Choroid plexus epithelial cell (primary cell): ENCODE measurements around the gene FAM24B.

Source experiments
- DNase-seq: peaks from one replicate; pipeline ENCODE4 v3.0.0-alpha.2; 2010; ENCODE audit warnings: low read depth
- H3K4me3 ChIP-seq: 2 replicates; pipeline ENCODE4 v1.5.1; 2011; ENCODE audit warnings: low read depth, mild to moderate bottlenecking, control low read depth, low read length, moderate library complexity
- TF ChIP-seq, protein P1 (sequence below): conservative IDR thresholded peaks from 2 replicates; pipeline ENCODE4 v1.5.1; 2011; ENCODE audit warnings: low read depth, mild to moderate bottlenecking, control low read depth, inconsistent platforms, low read length, moderate library complexity

The FAM24B gene

DNA sequence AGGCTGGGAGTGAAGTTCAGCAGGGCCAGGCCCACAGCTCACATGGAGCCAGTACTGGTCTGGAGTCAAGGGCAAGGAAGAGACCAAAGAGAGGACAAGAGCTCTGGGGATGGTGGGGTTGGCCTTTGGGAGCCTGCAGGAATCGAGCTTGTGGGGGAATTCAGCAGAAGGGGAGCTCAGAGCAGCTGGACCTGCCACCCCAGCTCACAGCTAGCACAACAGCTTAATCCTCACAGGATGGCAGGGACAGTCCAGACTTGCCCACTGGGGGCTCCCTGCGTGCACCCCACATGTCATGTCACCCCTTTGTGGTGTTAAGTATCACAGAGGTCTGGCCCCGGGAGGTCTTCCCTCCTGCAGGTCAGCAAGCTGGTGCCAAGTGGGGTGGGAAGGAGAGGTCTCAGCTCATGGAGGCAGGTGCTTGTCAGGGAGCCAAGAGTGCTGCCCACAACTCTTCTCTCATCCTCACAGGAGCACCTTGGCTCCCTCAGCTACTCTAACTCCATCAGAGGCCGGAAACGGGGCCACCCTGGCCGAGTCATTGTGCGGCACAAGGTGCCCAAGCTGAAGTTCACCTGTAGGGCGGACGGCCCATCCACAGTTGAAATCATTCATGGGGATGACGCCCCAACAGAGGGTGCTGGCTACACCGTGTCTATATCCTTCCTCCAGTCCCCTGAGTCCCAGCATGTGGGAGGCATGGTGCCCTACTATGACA is 56.2 kb downstream of the FAM24B start:
- TF ChIP-seq, protein P1, sequence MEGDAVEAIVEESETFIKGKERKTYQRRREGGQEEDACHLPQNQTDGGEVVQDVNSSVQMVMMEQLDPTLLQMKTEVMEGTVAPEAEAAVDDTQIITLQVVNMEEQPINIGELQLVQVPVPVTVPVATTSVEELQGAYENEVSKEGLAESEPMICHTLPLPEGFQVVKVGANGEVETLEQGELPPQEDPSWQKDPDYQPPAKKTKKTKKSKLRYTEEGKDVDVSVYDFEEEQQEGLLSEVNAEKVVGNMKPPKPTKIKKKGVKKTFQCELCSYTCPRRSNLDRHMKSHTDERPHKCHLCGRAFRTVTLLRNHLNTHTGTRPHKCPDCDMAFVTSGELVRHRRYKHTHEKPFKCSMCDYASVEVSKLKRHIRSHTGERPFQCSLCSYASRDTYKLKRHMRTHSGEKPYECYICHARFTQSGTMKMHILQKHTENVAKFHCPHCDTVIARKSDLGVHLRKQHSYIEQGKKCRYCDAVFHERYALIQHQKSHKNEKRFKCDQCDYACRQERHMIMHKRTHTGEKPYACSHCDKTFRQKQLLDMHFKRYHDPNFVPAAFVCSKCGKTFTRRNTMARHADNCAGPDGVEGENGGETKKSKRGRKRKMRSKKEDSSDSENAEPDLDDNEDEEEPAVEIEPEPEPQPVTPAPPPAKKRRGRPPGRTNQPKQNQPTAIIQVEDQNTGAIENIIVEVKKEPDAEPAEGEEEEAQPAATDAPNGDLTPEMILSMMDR: no peak
- H3K4me3 ChIP-seq: no peak overlapping the region
- no peak for DNase-seq

DNA sequence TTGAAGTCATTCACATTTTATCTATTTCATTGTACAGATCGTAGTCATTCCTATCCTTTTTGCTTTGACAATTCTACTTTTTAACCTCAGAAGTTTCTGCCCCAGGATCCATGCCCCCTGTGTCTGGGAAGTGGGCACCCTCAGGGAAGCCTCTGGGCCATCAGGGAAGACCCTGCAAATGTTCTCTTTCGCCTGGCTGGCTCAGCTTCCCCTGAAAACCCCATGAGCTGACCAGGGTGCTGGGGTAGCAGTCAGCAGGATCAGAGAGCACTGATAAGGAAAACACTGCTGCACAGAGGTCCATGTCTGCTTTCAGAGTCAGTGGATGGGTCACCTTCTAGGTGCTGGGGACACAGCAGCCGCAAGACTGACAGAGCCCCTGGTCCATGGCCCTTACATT is 57.6 kb downstream of the FAM24B start:
- TF ChIP-seq, protein P1: no peak
- DNase-seq: no peak
- no peak overlapping the region for H3K4me3 ChIP-seq

DNA sequence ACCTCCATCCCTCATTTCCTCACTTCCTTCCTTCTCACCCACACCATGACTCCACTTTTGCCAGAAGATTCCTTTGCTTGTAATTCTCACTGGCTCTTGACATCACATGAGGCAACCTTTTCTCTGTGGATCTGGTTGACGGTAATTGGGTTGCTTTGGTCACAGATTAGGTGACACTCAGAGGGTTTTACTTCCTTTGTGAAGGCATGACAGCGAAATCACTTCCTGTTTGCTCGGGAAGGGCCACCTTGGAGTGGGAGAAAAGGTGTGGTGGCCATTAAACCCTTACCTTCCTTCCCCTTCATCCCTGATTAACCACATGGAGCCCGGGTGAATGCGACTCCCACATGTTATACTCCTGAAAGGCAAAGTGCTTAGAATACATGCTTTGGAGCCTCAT is 63.9 kb downstream of the FAM24B start:
- DNase-seq: no peak
- TF ChIP-seq, protein P1: no peak

DNA sequence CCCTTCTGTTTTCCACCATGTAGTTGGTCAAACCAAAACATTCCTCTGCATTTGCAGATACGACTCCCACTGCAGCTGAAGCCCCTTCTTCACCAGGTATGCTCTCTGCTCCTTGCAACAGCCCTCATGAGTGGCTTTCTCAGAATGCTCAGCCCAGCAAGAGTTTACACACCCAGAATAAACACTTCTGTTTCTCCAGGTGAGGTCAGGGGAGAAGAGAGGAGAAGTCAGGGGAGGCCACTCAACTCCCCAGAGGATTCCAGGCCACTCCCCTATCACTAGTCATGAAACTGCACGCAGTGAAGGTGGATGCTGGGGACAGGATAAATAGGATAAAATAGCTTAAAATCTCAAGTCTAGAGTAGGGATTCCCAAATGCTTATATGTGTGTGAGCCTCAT is 64.9 kb downstream of the FAM24B start:
- H3K4me3 ChIP-seq: no peak overlapping the region
- no peak for DNase-seq
- TF ChIP-seq, protein P1: no peak

More for the DNA sequence above, 63.9 kb downstream of the FAM24B start:
- H3K4me3 ChIP-seq: no peak overlapping the region

DNA sequence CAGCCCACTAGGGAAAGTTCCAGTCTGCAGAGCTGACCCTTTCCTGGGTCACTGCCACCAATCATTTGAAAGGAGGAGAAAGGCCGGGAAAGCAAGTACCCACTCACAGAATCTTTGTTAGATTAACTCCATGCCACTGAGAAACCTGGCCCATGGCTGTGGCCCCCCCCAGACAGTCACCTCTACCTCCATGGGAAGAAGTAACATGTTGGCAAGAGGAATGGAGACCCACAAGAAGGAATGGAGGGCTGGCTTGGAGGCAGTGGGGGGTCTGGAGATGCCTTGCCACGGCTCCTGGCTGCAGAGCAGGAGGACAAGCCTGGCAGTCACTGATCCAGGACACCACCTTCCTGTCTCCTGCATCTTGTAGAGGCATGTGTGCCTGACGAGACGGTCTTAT is 66.6 kb downstream of the FAM24B start:
- H3K4me3 ChIP-seq: no peak overlapping the region
- TF ChIP-seq, protein P1: no peak
- DNase-seq: no peak

DNA sequence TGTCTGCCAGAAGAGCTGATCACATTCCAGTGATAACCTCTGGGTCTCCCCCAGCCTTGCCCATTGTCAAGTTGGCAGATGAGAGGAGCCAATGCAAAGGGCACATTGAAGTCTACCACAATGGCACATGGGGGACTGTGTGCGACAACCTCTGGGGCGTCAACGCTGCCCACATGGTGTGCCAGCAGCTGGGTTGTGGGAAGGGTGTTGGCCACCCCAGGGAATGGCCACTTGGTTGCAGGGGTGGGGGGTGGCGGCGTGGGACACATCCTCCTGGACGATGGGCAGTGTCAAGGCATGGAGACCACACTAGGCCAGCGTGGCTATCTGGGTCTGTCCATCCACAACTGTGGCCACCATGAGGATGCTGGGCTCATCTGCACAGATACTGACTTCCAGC is 77.1 kb downstream of the FAM24B start:
- TF ChIP-seq, protein P1: no peak
- no peak for DNase-seq
- H3K4me3 ChIP-seq: no peak overlapping the region
